HepG2 (cell line): Measurements from ENCODE around the gene SPON1. TPM values are rescaled to one million over a fixed set of nuclear protein-coding genes. Genes with fewer than 3 reads are reported as not detected.

Experiments used
- ATAC-seq: fragments of 200-7000 bp; cut with Tn5 transposase; 3 replicates; pipeline ENCODE4 v1.9.1; 2020; ENCODE audit warnings: mild to moderate bottlenecking, moderate library complexity
- BruUV-seq: library from RNA; stranded (reverse); fragments of 400-500 nt; replicated peaks from 2 replicates; lab custom pipeline; 2021; lab: Mats Ljungman, UMichigan
- CTCF ChIA-PET: fragments of 300-600 bp; formaldehyde crosslinking; extraction: SDS; loops from one replicate; lab custom pipeline; 2021; ENCODE audit warnings: low total read pairs, inconsistent platforms, low intra/inter-chr PET ratio; lab: Yijun Ruan, JAX
- POLR2A ChIA-PET: fragments of 350-600 bp; sonication (Branson Sonifier 250); formaldehyde crosslinking; loops from one replicate; lab custom pipeline; 2020; ENCODE audit warnings: antibody characterized with exemption, inconsistent platforms; lab: Yijun Ruan, JAX
- DNase-seq: peaks from one replicate; pipeline ENCODE4 v3.0.0-alpha.2; 2015; ENCODE audit warnings: low spot score
- FAIRE-seq: peaks from 3 replicates; lab custom pipeline; 2011; peaks lifted over from hg19 to GRCh38; lab: Jason Lieb, UNC
- H2AFZ ChIP-seq: one replicate; pipeline ENCODE4 v1.6.1; 2011; ENCODE audit warnings: low read length, inconsistent platforms
- H3K27ac ChIP-seq: fragments of 300-600 bp; 3 replicates; pipeline ENCODE4 v1.8.0; 2011; ENCODE audit warnings: mixed run types, mild to moderate bottlenecking, mixed read lengths, low read length, inconsistent platforms; ENCODE audit not compliant: insufficient read depth; ENCODE audit errors: extremely low read length
- H3K27me3 ChIP-seq, 2 experiments: fragments of 200-600 bp in 1 of 2; 2 replicates in 1 of 2; 3 replicates in 1 of 2; pipeline versions ENCODE4 v1.6.0 to v1.8.0; 2011; ENCODE audit warnings: low read length in 2 of 2, mild to moderate bottlenecking in 2 of 2, moderate library complexity in 2 of 2, inconsistent platforms in 1 of 2; ENCODE audit not compliant: insufficient read depth in 2 of 2, control insufficient read depth in 1 of 2
- H3K36me3 ChIP-seq, 2 experiments: fragments of 200-600 bp in 1 of 2; replicated peaks in 1 of 2; 2 replicates in 1 of 2; 3 replicates in 1 of 2; pipeline versions ENCODE4 v1.5.1 to v1.8.0; 2011; ENCODE audit warnings: low read length in 2 of 2, inconsistent platforms in 1 of 2; ENCODE audit not compliant: insufficient read depth in 2 of 2, control insufficient read depth in 1 of 2
- H3K4me1 ChIP-seq: 2 replicates; pipeline ENCODE4 v1.5.1; 2012; ENCODE audit warnings: low read length, inconsistent platforms; ENCODE audit not compliant: insufficient read depth
- H3K4me2 ChIP-seq: 2 replicates; pipeline ENCODE4 v1.6.0; 2011; ENCODE audit warnings: low read depth, low read length, inconsistent platforms
- H3K4me3 ChIP-seq, 3 experiments: fragments of 200-600 bp in 1 of 3; sonication (generic), shearing (Covaris generic) in 1 of 3; replicated peaks in 1 of 3; 2 replicates each; pipeline ENCODE4 v1.5.1; 2011 to 2016; ENCODE audit warnings: low read length in 3 of 3, inconsistent platforms in 2 of 3, low read depth in 2 of 3, mild to moderate bottlenecking in 2 of 3, control low read depth in 1 of 3, mixed read lengths in 1 of 3; ENCODE audit not compliant: insufficient read depth in 1 of 3
- H3K79me2 ChIP-seq: one replicate; pipeline ENCODE4 v1.6.1; 2011; ENCODE audit warnings: low read length, inconsistent platforms; ENCODE audit not compliant: insufficient read depth
- H3K9ac ChIP-seq: 2 replicates; pipeline ENCODE4 v1.6.0; 2011; ENCODE audit warnings: mild to moderate bottlenecking, low read depth, low read length, inconsistent platforms; ENCODE audit not compliant: insufficient read depth
- H3K9me3 ChIP-seq: 2 replicates; pipeline ENCODE4 v1.5.1; 2012; ENCODE audit warnings: mild to moderate bottlenecking, low read length
- H4K20me1 ChIP-seq: 2 replicates; pipeline ENCODE4 v1.6.0; 2011; ENCODE audit warnings: inconsistent platforms, mild to moderate bottlenecking, low read length, moderate library complexity; ENCODE audit not compliant: insufficient read depth
- AHR ChIP-seq: IDR thresholded peaks from 2 replicates; pipeline ENCODE4 v1.6.1; 2018; ENCODE audit warnings: missing genetic modification reagents, missing compliant biosample characterization
- GATAD1 ChIP-seq: IDR thresholded peaks from 2 replicates; pipeline ENCODE4 v1.6.1; 2016; ENCODE audit warnings: missing genetic modification reagents, missing compliant biosample characterization
- GZF1 ChIP-seq: sonication (generic); formaldehyde crosslinking; IDR thresholded peaks from 2 replicates; pipeline ENCODE4 v1.5.1; 2020; ENCODE audit warnings: mild to moderate bottlenecking, missing genetic modification reagents
- HES4 ChIP-seq: sonication (generic); formaldehyde crosslinking; IDR thresholded peaks from 2 replicates; pipeline ENCODE4 v1.9.0; 2021; ENCODE audit warnings: mild to moderate bottlenecking, missing genetic modification reagents, borderline replicate concordance
- HIVEP1 ChIP-seq: sonication (generic); formaldehyde crosslinking; IDR thresholded peaks from 2 replicates; pipeline ENCODE4 v1.4.0; 2020; ENCODE audit warnings: mild to moderate bottlenecking, missing genetic modification reagents
- KDM3A ChIP-seq: IDR thresholded peaks from 2 replicates; pipeline ENCODE4 v1.6.1; 2018; ENCODE audit warnings: low read depth, missing compliant biosample characterization
- KMT2B ChIP-seq: IDR thresholded peaks from 2 replicates; pipeline ENCODE4 v1.6.1; 2016; ENCODE audit warnings: missing genetic modification reagents, missing compliant biosample characterization
- MEIS1 ChIP-seq: sonication (generic); formaldehyde crosslinking; IDR thresholded peaks from 2 replicates; pipeline ENCODE4 v1.9.0; 2021; ENCODE audit warnings: mild to moderate bottlenecking, missing genetic modification reagents, moderate library complexity, borderline replicate concordance
- NFIB ChIP-seq: sonication (generic); formaldehyde crosslinking; IDR thresholded peaks from 2 replicates; pipeline ENCODE4 v1.9.0; 2021; ENCODE audit warnings: missing genetic modification reagents, mild to moderate bottlenecking, borderline replicate concordance
- PPARG ChIP-seq: conservative IDR thresholded peaks from 2 replicates; pipeline ENCODE4 v1.6.1; 2016; ENCODE audit warnings: missing biosample characterization, missing genetic modification reagents
- SIX1 ChIP-seq: sonication (generic); formaldehyde crosslinking; IDR thresholded peaks from 2 replicates; pipeline ENCODE4 v1.4.0; 2020; ENCODE audit warnings: missing genetic modification reagents, borderline replicate concordance
- ZNF251 ChIP-seq: sonication (generic); formaldehyde crosslinking; IDR thresholded peaks from 2 replicates; pipeline ENCODE4 v1.9.0; 2021; ENCODE audit warnings: mild to moderate bottlenecking, missing genetic modification reagents
- ZNF30 ChIP-seq: sonication (generic); formaldehyde crosslinking; IDR thresholded peaks from 2 replicates; pipeline ENCODE4 v1.5.0; 2020; ENCODE audit warnings: mild to moderate bottlenecking, missing genetic modification reagents
- ZNF780A ChIP-seq: sonication (generic); formaldehyde crosslinking; IDR thresholded peaks from 2 replicates; pipeline ENCODE4 v1.8.0; 2022; ENCODE audit warnings: mild to moderate bottlenecking, missing genetic modification reagents, moderate library complexity
- WGBS: methylation state at CpG from one replicate; pipeline ENCODE4 v1.1.6; 2017; ENCODE audit warnings: low lambda C conversion rate; 5-methylcytosine and 5-hydroxymethylcytosine counted together
- in situ Hi-C: cut with HindIII; loops from 2 replicates; pipeline ENCODE4 v1.10.0; 2017; ENCODE audit warnings: low pct_unique_long_range_greater_than_20kb; ENCODE audit not compliant: extremely low pct_ligation_motif_present
- intact Hi-C: fragments of 100-400 bp; cut with micrococcal nuclease; formaldehyde crosslinking; loops from one replicate; pipeline ENCODE4 v1.10.0; 2022; ENCODE audit not compliant: unreplicated experiment
- polyA plus RNA-seq, 8 experiments: library from polyadenylated mRNA; depleted of rRNA in 3 of 8; stranded (reverse) in 7 of 8; unstranded in 1 of 8; fragments of >200 nt; fragmentation: Illumina TruSeq in 4 of 8; extraction: Trizol in 4 of 8; gene quantifications; 2 replicates each; pipeline versions ENCODE4 v1.2.1 to v1.2.3, GENCODE V29; 2011 to 2016; ENCODE audit warnings: low read depth in 4 of 8, missing spikeins in 1 of 8, mixed read lengths in 1 of 8; ENCODE audit not compliant: insufficient read depth in 1 of 8
- total RNA-seq, 5 experiments: library from RNA; depleted of rRNA; stranded (reverse); fragments of >200 nt; fragmentation: Illumina TruSeq; extraction: Trizol; gene quantifications; 2 replicates each; pipeline ENCODE4 v1.2.3, GENCODE V29; 2016; ENCODE audit warnings: low read depth in 1 of 5
- TF ChIP-seq, protein P1 (sequence below): sonication (generic); formaldehyde crosslinking; IDR thresholded peaks from 2 replicates; pipeline ENCODE4 v1.5.1; 2020; ENCODE audit warnings: missing genetic modification reagents, mild to moderate bottlenecking, borderline replicate concordance
- TF ChIP-seq, protein P2 (sequence below): sonication (generic); formaldehyde crosslinking; IDR thresholded peaks from 2 replicates; pipeline ENCODE4 v1.5.1; 2020; ENCODE audit warnings: mild to moderate bottlenecking, missing genetic modification reagents, moderate library complexity
- TF ChIP-seq, protein P3 (sequence below): sonication (generic); formaldehyde crosslinking; IDR thresholded peaks from 2 replicates; pipeline ENCODE4; 2020; ENCODE audit warnings: missing genetic modification reagents, mild to moderate bottlenecking, borderline replicate concordance

Gene SPON1
- total and polyA plus RNA-seq, 2 of the 13 experiments (the other 11 are each of a cell fraction or from before 2014, with no cell fraction given) = not detected

DNA sequence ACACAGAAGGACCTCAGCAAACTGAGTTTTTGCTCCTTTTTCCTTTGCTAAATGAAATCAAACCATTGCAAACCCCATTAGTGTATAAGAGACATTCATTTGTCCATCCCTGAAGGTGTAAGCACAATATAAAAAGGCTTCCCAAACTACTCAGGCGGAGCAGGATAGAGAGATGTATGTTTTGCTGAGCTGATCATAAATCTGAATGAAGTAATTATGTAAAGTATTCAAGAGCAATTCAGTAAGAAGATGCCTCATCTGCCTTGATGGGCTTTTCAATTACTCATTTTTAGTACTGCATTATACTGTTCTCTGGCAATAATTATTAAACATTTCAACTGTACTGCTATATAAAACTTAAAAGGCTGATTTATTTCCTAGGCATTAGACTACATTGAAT lies 65.0 kb downstream of the SPON1 start:
- in situ Hi-C loops = no loop called here
- no peaks in the 10 kb centered on the region for H3K9me3 ChIP-seq
- no peak overlapping the region for H3K4me2 ChIP-seq
- H3K79me2 ChIP-seq = no peaks in the 10 kb centered on the region
- H4K20me1 ChIP-seq = no peaks in the 10 kb centered on the region
- H3K36me3 ChIP-seq = no peaks in the 10 kb centered on the region
- intact Hi-C loops = no loop called here
- WGBS = 0% methylated on average over 1 of the region's 1 CpG
- H3K4me1 ChIP-seq = no peaks in the 10 kb centered on the region
- no peak overlapping the region for H3K9ac ChIP-seq
- FAIRE-seq = no peak
- ChIA-PET POLR2A (no interaction called here), CTCF (no interaction called here)
- H3K27ac ChIP-seq = no peak overlapping the region
- DNase-seq = no peak
- no TSS peak for BruUV-seq
- H3K27me3 ChIP-seq = peaks cover 0 to 12% of the 10 kb centered on the region in 2 experiments; a peak in 1 of 5 replicates
- no peak for ATAC-seq
- TF ChIP-seq ZNF251 = no peak
- no peak for TF ChIP-seq SIX1 (CRISPR knock-in tag)
- TF ChIP-seq, protein P1, sequence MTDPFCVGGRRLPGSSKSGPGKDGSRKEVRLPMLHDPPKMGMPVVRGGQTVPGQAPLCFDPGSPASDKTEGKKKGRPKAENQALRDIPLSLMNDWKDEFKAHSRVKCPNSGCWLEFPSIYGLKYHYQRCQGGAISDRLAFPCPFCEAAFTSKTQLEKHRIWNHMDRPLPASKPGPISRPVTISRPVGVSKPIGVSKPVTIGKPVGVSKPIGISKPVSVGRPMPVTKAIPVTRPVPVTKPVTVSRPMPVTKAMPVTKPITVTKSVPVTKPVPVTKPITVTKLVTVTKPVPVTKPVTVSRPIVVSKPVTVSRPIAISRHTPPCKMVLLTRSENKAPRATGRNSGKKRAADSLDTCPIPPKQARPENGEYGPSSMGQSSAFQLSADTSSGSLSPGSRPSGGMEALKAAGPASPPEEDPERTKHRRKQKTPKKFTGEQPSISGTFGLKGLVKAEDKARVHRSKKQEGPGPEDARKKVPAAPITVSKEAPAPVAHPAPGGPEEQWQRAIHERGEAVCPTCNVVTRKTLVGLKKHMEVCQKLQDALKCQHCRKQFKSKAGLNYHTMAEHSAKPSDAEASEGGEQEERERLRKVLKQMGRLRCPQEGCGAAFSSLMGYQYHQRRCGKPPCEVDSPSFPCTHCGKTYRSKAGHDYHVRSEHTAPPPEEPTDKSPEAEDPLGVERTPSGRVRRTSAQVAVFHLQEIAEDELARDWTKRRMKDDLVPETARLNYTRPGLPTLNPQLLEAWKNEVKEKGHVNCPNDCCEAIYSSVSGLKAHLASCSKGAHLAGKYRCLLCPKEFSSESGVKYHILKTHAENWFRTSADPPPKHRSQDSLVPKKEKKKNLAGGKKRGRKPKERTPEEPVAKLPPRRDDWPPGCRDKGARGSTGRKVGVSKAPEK = no peak
- TF ChIP-seq NFIB (CRISPR knock-in tag) = no peak
- TF ChIP-seq, protein P2, sequence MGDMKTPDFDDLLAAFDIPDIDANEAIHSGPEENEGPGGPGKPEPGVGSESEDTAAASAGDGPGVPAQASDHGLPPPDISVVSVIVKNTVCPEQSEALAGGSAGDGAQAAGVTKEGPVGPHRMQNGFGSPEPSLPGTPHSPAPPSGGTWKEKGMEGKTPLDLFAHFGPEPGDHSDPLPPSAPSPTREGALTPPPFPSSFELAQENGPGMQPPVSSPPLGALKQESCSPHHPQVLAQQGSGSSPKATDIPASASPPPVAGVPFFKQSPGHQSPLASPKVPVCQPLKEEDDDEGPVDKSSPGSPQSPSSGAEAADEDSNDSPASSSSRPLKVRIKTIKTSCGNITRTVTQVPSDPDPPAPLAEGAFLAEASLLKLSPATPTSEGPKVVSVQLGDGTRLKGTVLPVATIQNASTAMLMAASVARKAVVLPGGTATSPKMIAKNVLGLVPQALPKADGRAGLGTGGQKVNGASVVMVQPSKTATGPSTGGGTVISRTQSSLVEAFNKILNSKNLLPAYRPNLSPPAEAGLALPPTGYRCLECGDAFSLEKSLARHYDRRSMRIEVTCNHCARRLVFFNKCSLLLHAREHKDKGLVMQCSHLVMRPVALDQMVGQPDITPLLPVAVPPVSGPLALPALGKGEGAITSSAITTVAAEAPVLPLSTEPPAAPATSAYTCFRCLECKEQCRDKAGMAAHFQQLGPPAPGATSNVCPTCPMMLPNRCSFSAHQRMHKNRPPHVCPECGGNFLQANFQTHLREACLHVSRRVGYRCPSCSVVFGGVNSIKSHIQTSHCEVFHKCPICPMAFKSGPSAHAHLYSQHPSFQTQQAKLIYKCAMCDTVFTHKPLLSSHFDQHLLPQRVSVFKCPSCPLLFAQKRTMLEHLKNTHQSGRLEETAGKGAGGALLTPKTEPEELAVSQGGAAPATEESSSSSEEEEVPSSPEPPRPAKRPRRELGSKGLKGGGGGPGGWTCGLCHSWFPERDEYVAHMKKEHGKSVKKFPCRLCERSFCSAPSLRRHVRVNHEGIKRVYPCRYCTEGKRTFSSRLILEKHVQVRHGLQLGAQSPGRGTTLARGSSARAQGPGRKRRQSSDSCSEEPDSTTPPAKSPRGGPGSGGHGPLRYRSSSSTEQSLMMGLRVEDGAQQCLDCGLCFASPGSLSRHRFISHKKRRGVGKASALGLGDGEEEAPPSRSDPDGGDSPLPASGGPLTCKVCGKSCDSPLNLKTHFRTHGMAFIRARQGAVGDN = no peak
- TF ChIP-seq HIVEP1 (CRISPR knock-in tag) = no peak
- TF ChIP-seq, protein P3, sequence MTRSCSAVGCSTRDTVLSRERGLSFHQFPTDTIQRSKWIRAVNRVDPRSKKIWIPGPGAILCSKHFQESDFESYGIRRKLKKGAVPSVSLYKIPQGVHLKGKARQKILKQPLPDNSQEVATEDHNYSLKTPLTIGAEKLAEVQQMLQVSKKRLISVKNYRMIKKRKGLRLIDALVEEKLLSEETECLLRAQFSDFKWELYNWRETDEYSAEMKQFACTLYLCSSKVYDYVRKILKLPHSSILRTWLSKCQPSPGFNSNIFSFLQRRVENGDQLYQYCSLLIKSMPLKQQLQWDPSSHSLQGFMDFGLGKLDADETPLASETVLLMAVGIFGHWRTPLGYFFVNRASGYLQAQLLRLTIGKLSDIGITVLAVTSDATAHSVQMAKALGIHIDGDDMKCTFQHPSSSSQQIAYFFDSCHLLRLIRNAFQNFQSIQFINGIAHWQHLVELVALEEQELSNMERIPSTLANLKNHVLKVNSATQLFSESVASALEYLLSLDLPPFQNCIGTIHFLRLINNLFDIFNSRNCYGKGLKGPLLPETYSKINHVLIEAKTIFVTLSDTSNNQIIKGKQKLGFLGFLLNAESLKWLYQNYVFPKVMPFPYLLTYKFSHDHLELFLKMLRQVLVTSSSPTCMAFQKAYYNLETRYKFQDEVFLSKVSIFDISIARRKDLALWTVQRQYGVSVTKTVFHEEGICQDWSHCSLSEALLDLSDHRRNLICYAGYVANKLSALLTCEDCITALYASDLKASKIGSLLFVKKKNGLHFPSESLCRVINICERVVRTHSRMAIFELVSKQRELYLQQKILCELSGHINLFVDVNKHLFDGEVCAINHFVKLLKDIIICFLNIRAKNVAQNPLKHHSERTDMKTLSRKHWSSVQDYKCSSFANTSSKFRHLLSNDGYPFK (CRISPR knock-in tag) = no peak
- TF ChIP-seq ZNF30 (CRISPR knock-in tag) = no peak
- no peak for TF ChIP-seq PPARG
- no peak for TF ChIP-seq GZF1 (CRISPR knock-in tag)
- no peak for TF ChIP-seq HES4 (CRISPR knock-in tag)
- TF ChIP-seq GATAD1 (CRISPR knock-in tag) = no peak
- TF ChIP-seq KDM3A (CRISPR knock-in tag) = no peak
- no peak for TF ChIP-seq MEIS1
- no peak for TF ChIP-seq KMT2B (CRISPR knock-in tag)
- no peak for TF ChIP-seq ZNF780A
- no peak for TF ChIP-seq AHR (CRISPR knock-in tag)
- no peak overlapping the region for H3K4me3 ChIP-seq
- H2AFZ ChIP-seq = no peak overlapping the region
